Sigmoid colon (tissue), 3 donors: ENCODE data around the gene PACRG.

ENCODE experiments used
- CTCF ChIP-seq, 4 experiments: fragments of 450-650 bp in 3 of 4; fragments of 200-600 bp in 1 of 4; IDR thresholded peaks; one replicate each; pipeline ENCODE4 v1.5.1; 2016 to 2019; ENCODE audit warnings: antibody characterized with exemption in 4 of 4, mild to moderate bottlenecking in 3 of 4, moderate library complexity in 2 of 4
- POLR2A ChIP-seq, 2 donors: fragments of 450-650 bp; IDR thresholded peaks; one replicate each; pipeline ENCODE4 v1.6.1; 2016; ENCODE audit warnings: antibody characterized with exemption in 2 of 2, mild to moderate bottlenecking in 2 of 2, moderate library complexity in 2 of 2

DNA sequence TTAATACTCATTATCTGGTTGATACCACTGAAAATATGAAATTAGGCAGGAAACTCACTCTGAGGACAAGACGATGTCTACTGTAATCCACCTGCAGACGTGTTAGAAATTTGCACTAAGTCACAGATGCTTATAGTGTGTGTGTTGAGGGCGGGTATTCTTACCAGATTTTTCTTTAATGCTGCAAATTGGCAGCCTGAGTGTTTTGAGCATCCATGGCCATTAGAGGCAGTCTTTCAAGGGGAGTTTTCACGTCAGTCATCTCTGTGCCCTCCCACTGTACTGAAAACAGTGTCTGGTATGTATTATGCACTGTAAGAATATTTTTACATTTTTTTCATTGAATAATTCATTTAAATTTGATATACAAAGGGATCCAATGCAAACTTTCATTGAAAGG lies 420.2 kb downstream of the PACRG start:
- TF ChIP-seq POLR2A (IDR thresholded peaks at IDR 0.05) (no peak), CTCF (IDR thresholded peaks at IDR 0.05) (no peak)
